KMS-11 (cell line): ENCODE results near the gene CAMKK2.

Source experiments
- H2AFZ ChIP-seq: fragments of 200-600 bp; sonication (generic); 2 replicates; pipeline ENCODE4 v1.6.1; 2016; ENCODE audit warnings: antibody characterized with exemption, mixed run types, low read depth
- H3K27ac ChIP-seq: fragments of 200-600 bp; sonication (generic); 2 replicates; pipeline ENCODE4 v1.6.1; 2016; ENCODE audit warnings: mild to moderate bottlenecking, mixed run types
- H3K27me3 ChIP-seq: fragments of 200-600 bp; sonication (generic); 2 replicates; pipeline ENCODE4 v1.6.1; 2017; ENCODE audit warnings: mild to moderate bottlenecking, low read depth, mixed run types, moderate library complexity; ENCODE audit not compliant: insufficient read depth
- H3K36me3 ChIP-seq: fragments of 200-600 bp; sonication (generic); 2 replicates; pipeline ENCODE4 v1.6.1; 2017; ENCODE audit warnings: mild to moderate bottlenecking, mixed run types; ENCODE audit not compliant: insufficient read depth
- H3K4me1 ChIP-seq: fragments of 200-600 bp; sonication (generic); 2 replicates; pipeline ENCODE4 v1.6.1; 2016; ENCODE audit warnings: mild to moderate bottlenecking, low read depth, mixed run types; ENCODE audit not compliant: poor library complexity, severe bottlenecking
- H3K4me2 ChIP-seq: fragments of 200-600 bp; sonication (generic); 2 replicates; pipeline ENCODE4 v1.7.0; 2016; ENCODE audit warnings: mild to moderate bottlenecking, mixed run types
- H3K4me3 ChIP-seq: fragments of 200-600 bp; sonication (generic); IDR thresholded peaks from 2 replicates; pipeline ENCODE4 v1.6.1; 2017; ENCODE audit warnings: low read depth, low read length, mixed read lengths; ENCODE audit not compliant: insufficient read depth
- H3K79me2 ChIP-seq: fragments of 200-600 bp; sonication (generic); 2 replicates; pipeline ENCODE4 v1.6.1; 2016; ENCODE audit warnings: low read depth, mixed run types; ENCODE audit not compliant: insufficient read depth
- H3K9ac ChIP-seq: fragments of 200-600 bp; sonication (generic); 2 replicates; pipeline ENCODE4 v1.6.1; 2016; ENCODE audit warnings: mild to moderate bottlenecking, mixed run types
- H4K20me1 ChIP-seq: fragments of 200-600 bp; sonication (generic); 2 replicates; pipeline ENCODE4 v1.6.1; 2016; ENCODE audit warnings: mild to moderate bottlenecking, mixed run types; ENCODE audit not compliant: insufficient read depth
- CTCF ChIP-seq: fragments of 200-600 bp; sonication (generic); conservative IDR thresholded peaks from 2 replicates; pipeline ENCODE4 v1.6.1; 2017; ENCODE audit warnings: low read depth, mild to moderate bottlenecking, antibody characterized with exemption, low read length, moderate library complexity, mixed read lengths

Gene CAMKK2

DNA sequence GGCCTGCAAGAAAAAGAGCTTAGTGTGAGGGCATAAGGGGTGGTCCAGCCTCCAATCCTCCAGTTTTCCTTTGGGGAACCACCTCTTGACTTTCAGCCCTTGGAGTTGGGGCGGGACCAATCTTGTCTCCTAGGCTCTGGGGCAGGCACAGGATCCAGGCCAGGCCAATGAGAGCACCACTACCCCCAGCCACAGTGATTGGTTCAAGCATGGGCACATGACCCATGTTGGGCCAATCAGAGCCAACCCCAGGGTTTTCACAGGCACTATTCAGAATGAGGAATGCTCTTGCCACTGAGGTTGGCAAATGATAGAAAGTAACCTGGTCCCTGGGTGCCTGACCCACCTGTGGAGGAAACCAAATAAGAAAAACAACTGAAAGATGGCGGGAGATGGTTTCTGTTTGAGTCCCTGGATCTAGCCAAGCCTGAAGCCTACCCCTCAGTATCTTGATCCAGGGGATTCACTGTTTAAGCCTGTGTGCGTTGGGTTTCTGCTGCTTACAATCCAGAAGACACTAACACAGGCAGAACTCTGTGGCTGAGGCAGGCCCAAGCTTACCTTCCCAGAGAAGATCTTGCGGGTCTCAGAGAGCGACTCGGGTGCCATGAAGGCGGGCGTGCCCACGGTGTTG, 43.7 kb downstream of the CAMKK2 start:
- no peaks in the 10 kb centered on the region for H4K20me1 ChIP-seq

DNA sequence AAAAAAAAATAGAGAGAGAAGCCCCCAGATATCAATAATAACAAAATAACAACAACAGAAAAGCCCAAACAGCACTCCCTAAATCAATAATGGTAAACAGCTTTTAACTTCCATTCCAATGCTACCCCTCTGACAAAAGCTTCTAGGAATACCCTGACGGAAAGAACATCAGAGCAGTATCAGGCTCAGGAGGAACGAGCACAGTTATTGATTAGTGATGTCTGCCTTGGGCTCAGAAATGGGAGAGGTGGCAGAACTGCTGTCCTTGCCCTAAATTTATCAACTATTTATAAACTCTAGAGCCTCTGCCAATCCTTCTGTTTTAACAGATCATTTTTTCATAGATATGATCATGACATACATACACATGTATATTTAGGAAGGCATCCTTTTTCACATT, 44.7 kb downstream of the CAMKK2 start:
- Histone ChIP-seq H2AFZ (no peak overlapping the region), H3K4me1 (peaks cover 16% of the 10 kb centered on the region), H3K27me3 (no peaks in the 10 kb centered on the region), H3K9ac (no peak overlapping the region), H3K4me2 (no peak overlapping the region), H3K4me3 (no peak overlapping the region), H3K36me3 (no peaks in the 10 kb centered on the region), H3K79me2 (no peaks in the 10 kb centered on the region), H4K20me1 (no peaks in the 10 kb centered on the region), H3K27ac (no peak overlapping the region)
- TF ChIP-seq CTCF = no peak

More for the DNA sequence above, 43.7 kb downstream of the CAMKK2 start:
- Histone ChIP-seq H3K79me2 (no peaks in the 10 kb centered on the region), H3K4me3 (no peak overlapping the region), H3K27me3 (no peaks in the 10 kb centered on the region), H3K9ac (no peak overlapping the region), H3K36me3 (no peaks in the 10 kb centered on the region), H3K4me1 (peaks cover 16% of the 10 kb centered on the region), H3K27ac (no peak overlapping the region), H3K4me2 (no peak overlapping the region), H2AFZ (no peak overlapping the region)
- no peak for TF ChIP-seq CTCF

GRCh38 chr12:121250359-121250758, 46.1 kb downstream of the CAMKK2 start:
- Histone ChIP-seq H3K9ac (no peak overlapping the region), H3K27ac (no peak overlapping the region), H3K4me2 (no peak overlapping the region), H3K4me3 (no peak overlapping the region), H3K27me3 (no peaks in the 10 kb centered on the region), H3K79me2 (no peaks in the 10 kb centered on the region), H4K20me1 (no peaks in the 10 kb centered on the region), H3K36me3 (no peaks in the 10 kb centered on the region), H3K4me1 (peaks cover 16% of the 10 kb centered on the region), H2AFZ (no peak overlapping the region)
- no peak for TF ChIP-seq CTCF

DNA sequence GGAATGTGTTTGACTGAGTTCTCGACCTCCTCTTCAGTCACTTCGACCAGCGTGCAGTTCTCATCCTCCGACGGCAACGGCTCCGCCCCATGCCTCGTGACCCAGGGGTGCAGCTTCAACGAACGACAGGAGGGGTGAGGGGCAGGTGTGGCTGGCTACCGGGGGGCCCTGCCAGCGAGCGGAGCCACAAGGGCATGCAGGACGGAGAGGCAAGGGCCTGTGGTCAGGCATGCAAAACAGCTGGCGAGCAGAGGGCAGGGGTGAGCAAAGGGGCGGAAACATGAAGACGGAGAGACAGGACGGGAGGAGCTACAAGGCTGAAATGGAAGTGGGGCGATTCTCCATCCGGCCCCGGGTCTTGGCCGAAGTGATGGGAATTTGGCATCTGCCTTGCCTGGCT, 47.9 kb downstream of the CAMKK2 start:
- no peak overlapping the region for H3K4me2 ChIP-seq
- no peak overlapping the region for H3K9ac ChIP-seq
- H3K27ac ChIP-seq = no peak overlapping the region
- no peaks in the 10 kb centered on the region for H3K79me2 ChIP-seq
- no peaks in the 10 kb centered on the region for H3K27me3 ChIP-seq
- no peak for TF ChIP-seq CTCF
- no peak overlapping the region for H2AFZ ChIP-seq
- no peak overlapping the region for H3K4me3 ChIP-seq
- no peaks in the 10 kb centered on the region for H3K36me3 ChIP-seq
- H3K4me1 ChIP-seq = peaks cover 3% of the 10 kb centered on the region
- H4K20me1 ChIP-seq = no peaks in the 10 kb centered on the region
